Measurements from ENCODE around the gene CYP2S1.
A peak's percentile ranks its signal among the peaks of the same experiment; 100 is the strongest.

The CYP2S1 gene

DNA sequence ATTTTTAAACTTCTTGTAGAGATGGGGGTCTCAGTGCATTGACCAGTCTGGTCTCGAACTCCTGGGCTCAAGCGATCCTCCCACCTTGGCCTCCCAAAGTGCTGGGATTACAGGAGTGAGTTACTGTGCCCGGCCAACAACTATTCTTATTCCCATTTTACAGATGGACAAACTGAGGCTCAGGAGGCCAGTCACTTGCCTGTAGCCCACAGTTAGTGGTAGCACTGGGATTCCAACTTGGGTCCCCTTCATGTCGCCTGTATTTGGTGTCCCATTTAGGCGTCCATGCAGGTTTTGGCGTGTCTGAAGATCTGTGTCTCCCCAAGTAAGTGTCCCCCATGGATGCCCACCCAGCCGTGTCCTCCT, 25.2 kb downstream of the CYP2S1 start:
- Histone ChIP-seq H3K4me3 (ENCODE audit: severe bottlenecking) (peak overlapping the region; percentile 67), H3K27ac (ENCODE audit: poor library complexity, severe bottlenecking) (peak overlapping the region; percentile 95), H3K9me3 (ENCODE audit: severe bottlenecking) (no peaks in the 10 kb centered on the region), H3K36me3 (ENCODE audit: low read depth) (peaks cover 29% of the 10 kb centered on the region), H3K4me1 (ENCODE audit: insufficient read depth, poor library complexity, severe bottlenecking) (peaks cover 15% of the 10 kb centered on the region), H3K27me3 (ENCODE audit: insufficient read depth, poor library complexity, severe bottlenecking) (no peaks in the 10 kb centered on the region)
- TF ChIP-seq CTCF (IDR thresholded peaks at IDR 0.05; ENCODE audit: poor library complexity, severe bottlenecking): no peak
- ATAC-seq (ENCODE audit: low read depth): no peak
- DNase-seq (ENCODE audit: low spot score): no peak

DNA sequence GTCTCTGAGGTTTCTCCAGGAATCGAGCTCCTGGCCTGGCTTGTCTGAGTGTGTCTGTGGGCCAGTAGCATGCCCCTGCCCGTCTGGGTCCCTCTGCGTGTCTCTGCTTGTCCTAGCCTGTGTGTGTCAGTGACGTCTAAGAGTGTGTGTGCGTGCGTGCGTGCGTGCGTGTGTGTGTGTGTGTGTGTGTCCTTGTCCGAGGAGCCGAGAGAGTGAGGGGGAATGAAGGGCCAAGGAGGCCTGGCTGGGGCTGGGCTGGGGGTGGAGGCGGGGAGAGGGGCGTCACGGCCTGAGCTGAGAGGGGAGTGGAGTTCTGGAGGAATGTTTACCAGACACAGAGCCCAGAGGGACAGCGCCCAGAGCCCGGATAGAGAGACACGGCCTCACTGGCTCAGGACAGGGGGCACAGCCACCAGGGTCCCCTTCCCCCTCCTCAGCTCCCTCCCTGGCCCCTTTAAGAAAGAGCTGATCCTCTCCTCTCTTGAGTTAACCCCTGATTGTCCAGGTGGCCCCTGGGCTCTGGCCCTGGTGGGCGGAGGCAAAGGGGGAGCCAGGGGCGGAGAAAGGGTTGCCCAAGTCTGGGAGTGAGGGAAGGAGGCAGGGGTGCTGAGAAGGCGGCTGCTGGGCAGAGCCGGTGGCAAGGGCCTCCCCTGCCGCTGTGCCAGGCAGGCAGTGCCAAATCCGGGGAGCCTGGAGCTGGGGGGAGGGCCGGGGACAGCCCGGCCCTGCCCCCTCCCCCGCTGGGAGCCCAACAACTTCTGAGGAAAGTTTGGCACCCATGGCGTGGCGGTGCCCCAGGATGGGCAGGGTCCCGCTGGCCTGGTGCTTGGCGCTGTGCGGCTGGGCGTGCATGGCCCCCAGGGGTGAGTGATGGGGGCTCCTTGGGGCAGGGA, 25.8 kb downstream of the CYP2S1 start, which contains the start of gene AXL:
Gene AXL, plus strand, starts transcription at position 609 of the 893 bp plus-strand sequence. Its CDS starts 170 bp downstream, at position 779.
- no peak for TF ChIP-seq CTCF (IDR thresholded peaks at IDR 0.05; ENCODE audit: poor library complexity, severe bottlenecking)
- ATAC-seq (ENCODE audit: low read depth): peak; percentile 77
- peaks cover 21% of the 10 kb centered on the region for H3K4me1 ChIP-seq (ENCODE audit: insufficient read depth, poor library complexity, severe bottlenecking)
- peak within 1 kb of the TSS; percentile 95 for H3K27ac ChIP-seq (ENCODE audit: poor library complexity, severe bottlenecking)
- H3K9me3 ChIP-seq (ENCODE audit: severe bottlenecking): no peaks in the 10 kb centered on the region
- peak; percentile 96 for DNase-seq (ENCODE audit: low spot score)
- H3K36me3 ChIP-seq (ENCODE audit: low read depth): peaks cover 31% of the 10 kb centered on the region
- H3K27me3 ChIP-seq (ENCODE audit: insufficient read depth, poor library complexity, severe bottlenecking): no peaks in the 10 kb centered on the region
- H3K4me3 ChIP-seq (ENCODE audit: severe bottlenecking): peak within 1 kb of the TSS; percentile 67

- DNase-seq (ENCODE audit: low spot score): no peak
- Histone ChIP-seq H3K4me3 (ENCODE audit: severe bottlenecking) (peak overlapping the region; percentile 67), H3K9me3 (ENCODE audit: severe bottlenecking) (no peaks in the 10 kb centered on the region), H3K4me1 (ENCODE audit: insufficient read depth, poor library complexity, severe bottlenecking) (peaks cover 33% of the 10 kb centered on the region), H3K36me3 (ENCODE audit: low read depth) (peaks cover 43% of the 10 kb centered on the region), H3K27me3 (ENCODE audit: insufficient read depth, poor library complexity, severe bottlenecking) (no peaks in the 10 kb centered on the region), H3K27ac (ENCODE audit: poor library complexity, severe bottlenecking) (peak overlapping the region; percentile 95)
- TF ChIP-seq CTCF (IDR thresholded peaks at IDR 0.05; ENCODE audit: poor library complexity, severe bottlenecking): no peak
- 0 out of 3 replicates have a peak, but pooled peaks have one; percentile 1 for ATAC-seq (ENCODE audit: low read depth)
These were observed 27.0 kb downstream of the CYP2S1 start for GRCh38 chr19:41219924-41220567.

DNA sequence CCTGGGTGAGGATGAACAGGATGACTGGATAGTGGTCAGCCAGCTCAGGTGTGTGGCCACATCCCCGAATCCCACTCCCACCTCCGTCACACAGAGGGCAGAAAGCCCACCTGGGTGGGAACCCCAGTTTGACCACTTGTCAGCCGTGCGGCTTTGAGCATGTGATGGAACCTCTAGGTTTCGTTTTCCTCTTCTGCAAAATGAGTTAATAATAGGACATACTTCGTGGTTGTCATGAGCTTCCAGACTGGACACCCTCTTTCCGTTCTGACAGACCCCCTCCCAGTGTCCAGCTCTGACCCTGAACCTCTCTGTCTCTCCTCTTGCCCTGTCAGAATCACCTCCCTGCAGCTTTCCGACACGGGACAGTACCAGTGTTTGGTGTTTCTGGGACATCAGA, 27.8 kb downstream of the CYP2S1 start:
- Histone ChIP-seq H3K27me3 (ENCODE audit: insufficient read depth, poor library complexity, severe bottlenecking) (no peaks in the 10 kb centered on the region), H3K4me3 (ENCODE audit: severe bottlenecking) (peak overlapping the region; percentile 67), H3K4me1 (ENCODE audit: insufficient read depth, poor library complexity, severe bottlenecking) (peaks cover 38% of the 10 kb centered on the region), H3K27ac (ENCODE audit: poor library complexity, severe bottlenecking) (peak overlapping the region; percentile 95), H3K36me3 (ENCODE audit: low read depth) (peaks cover 48% of the 10 kb centered on the region), H3K9me3 (ENCODE audit: severe bottlenecking) (no peaks in the 10 kb centered on the region)
- no peak for DNase-seq (ENCODE audit: low spot score)
- ATAC-seq (ENCODE audit: low read depth): no peak
- TF ChIP-seq CTCF (IDR thresholded peaks at IDR 0.05; ENCODE audit: poor library complexity, severe bottlenecking): no peak

All from RWPE2 (cell line).